LHCN-M2 (cell line): Measurements from ENCODE around the gene DUSP9. TPM values are rescaled to one million over a fixed set of nuclear protein-coding genes. Genes with fewer than 3 reads are reported as not detected.

Experiments
- DNase-seq: peaks from one replicate; pipeline ENCODE4 v3.0.0-alpha.2; 2012; ENCODE audit warnings: low read depth
- total RNA-seq: library from RNA; depleted of rRNA; stranded (reverse); fragments of >200 nt; gene quantifications from 2 replicates; pipeline ENCODE4 v1.2.3, GENCODE V29; 2014

The DUSP9 gene
- total RNA-seq, 1 experiment from 2014 or later: not detected

DNA sequence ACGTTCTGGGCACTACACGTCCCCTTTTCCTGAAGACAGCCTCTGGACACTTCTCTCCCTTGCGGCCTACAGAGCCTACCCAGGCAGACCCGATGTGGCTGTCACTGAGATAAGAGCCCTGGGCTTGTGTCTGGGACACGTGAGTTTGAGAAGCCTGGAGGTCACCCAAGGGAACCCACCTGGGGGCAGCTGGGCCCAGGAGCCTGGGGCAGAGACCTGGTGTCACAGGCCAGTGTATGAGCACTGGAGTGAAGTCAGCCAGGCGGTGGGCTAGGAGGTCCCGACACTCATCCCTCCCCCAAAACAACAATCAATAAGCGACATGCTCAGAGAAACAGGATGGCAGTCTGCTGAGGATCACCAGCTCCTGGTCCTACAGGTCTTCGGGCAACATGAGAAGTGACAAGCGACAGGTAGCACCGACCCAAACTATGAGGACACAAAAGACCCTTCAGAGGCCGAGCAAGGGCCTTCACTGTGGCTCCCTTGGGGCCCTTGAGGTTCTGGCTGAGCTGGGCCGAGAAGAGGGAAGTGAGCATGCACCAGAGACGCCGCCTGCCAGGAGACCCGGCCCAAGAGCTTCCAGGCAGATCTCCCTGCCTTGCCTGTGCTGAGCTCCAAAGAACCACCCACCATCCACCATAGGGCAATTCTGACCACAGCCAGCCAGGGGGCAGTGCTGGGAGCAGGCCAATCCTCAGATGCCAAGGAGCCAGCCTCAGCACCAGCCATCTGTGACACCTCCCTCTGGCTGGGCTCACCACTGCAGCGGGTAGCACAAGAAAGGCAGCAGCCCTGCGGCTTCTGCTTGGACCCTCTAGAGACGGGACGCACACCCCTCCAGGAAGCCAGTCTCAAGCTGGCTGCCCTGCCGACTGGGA is 11.0 kb upstream of the DUSP9 start:
- DNase-seq: peak; percentile 8

DNA sequence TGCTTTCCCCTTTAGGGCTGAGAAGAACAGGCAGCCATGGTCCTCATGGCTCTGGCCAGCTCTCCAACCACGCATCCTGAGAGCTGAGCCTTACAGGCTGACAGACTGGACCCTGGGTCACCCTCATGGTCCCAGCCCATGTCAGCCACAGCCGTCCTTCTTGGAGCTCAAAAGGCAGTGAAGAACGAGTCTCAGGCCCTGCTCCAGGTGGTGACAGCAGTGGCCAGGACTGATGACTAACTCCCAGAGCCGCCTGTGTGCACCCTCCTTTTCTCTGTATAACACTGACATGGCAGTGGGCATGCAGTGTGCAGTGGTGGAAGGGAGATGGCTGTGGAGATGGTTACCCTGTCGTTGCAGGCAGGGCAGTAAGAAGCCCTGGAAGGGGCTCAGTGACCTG is 10.3 kb upstream of the DUSP9 start:
- no peak for DNase-seq

DNA sequence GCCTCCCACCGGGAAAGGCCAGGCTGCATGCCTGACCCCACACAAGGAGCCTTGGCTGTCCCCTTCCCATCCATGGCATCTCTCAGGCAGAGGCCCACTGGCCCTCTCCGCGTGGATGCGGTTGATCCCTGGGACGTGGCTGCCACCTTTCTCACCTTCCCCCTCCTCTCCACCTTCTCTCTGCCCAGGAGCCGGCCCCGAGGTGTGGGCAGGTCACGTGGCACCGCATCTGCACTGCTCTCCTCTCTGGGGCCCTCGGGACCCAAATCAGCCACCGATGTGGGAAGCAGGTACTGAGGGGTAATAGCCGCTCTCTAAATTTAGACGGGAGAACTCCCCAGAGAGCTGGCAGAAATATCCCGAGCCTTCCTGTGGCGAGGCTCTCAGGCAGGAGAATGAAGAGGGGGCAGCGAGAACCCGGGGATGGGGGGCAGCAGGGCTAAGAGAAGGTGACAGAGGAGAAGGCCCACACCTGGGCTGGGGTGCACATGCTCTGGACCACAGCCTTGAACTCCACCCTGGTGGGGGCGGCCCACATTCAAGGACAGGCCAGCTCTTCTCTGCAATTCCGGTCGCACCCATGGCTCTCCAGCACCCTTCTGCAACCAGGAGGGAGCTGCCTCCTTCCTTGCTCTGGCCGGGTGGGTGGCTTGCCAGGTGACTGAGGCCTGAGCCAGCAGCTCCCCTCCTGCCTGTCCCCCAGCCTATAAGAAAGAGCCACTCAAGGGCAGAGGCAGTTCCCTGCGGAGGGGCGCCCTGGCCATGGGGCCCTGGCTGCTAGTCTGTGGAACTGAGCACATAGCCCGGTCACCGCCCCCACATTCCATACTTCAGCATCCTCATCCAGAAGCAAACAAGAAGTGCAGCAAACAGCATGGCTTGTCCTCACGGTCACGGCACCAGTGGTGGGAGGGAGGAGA is 9.6 kb upstream of the DUSP9 start:
- DNase-seq: no peak

DNA sequence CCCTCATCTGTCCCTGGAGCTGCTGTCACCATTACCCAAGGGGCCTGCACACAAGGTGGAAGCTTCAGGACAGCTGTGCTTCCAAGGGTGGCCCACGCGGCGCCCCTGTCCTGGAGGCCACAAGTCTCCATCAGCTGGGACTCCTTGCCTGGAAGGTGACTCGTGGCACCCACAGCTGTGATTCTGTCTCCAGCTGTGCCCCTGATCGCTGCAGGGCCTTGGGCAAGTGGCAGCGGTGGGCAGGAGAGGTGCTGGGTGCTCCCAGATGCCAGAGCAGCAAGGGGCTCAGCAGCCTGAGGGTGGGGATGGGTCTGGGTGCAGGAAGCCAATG is 9.0 kb upstream of the DUSP9 start:
- no peak for DNase-seq

DNA sequence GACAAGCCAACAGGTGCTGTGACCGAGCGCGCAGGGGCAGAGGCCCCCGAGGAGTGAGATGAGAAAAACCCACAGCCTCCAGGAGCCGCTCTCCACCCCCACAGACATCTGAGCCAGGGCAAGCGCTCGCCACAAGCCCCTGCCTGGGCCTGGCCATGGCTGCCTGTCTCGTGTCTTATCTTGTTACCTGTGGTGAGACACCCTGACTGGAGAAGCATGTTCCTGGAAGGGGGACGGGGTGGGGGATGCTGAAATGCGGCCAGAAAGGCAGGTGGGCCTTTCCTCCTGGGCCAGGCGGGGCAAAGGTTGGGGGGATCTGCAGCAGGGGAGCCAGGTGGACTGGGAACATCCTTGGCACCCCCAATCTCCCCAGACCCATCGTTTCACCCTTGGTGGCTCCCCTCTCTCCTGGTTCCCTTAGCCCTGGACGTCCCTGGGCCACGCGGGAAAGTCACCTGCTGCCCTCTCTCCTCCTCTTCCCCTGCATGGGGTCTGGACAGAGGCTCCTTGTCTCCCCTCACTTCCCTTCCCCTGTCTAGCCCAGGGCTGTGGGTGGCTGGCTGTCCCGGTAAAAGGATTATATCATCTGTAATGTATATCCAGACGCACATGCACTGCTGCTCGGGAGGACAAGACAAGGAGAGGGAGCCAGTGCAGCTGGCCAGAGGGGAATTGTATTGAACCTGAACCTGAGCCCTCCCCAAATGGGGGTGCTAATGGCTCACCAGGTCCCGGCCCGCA is 8.4 kb upstream of the DUSP9 start:
- no peak for DNase-seq

DNA sequence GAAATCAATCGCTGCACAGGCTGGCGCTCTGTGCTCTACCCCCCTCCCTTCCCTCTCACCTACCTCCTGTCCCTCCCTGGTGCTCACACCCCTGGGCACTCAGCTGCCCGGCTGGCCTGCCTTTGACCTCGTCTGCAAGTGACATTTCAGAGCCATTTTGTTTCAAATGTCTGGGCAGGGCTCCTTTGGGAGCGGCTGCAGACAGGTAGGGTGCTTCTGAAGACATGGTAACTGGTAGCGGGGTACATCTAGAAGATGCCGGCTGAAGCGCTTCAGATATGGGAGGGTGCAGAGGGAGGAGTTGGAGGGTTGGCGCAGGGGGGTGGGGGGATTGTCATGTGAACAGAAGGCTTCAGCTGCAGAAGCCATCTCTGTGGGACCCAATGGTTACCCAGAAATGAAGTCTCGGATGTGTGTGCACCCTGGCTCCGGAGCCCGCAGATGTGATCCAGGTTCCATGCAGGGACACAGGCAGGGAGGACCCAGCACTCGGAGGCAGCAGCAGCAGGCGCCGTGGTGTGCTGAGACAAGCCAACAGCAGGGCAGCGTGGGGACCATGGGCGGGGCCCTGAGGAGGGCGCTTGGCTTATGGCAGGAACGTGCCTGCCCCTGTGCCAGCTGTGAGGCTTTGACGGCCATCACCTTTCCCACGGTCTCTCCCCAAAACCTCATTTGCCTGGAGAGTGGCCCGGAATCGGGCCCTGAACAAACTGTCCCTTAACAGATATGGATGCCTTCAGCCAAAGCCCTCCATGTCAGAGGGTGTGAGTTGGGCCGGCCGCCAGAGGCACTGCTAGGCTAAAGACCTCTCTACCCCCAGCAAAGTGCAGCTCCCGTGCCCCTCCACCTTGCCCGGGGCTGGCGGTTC is 7.6 kb upstream of the DUSP9 start:
- no peak for DNase-seq

DNA sequence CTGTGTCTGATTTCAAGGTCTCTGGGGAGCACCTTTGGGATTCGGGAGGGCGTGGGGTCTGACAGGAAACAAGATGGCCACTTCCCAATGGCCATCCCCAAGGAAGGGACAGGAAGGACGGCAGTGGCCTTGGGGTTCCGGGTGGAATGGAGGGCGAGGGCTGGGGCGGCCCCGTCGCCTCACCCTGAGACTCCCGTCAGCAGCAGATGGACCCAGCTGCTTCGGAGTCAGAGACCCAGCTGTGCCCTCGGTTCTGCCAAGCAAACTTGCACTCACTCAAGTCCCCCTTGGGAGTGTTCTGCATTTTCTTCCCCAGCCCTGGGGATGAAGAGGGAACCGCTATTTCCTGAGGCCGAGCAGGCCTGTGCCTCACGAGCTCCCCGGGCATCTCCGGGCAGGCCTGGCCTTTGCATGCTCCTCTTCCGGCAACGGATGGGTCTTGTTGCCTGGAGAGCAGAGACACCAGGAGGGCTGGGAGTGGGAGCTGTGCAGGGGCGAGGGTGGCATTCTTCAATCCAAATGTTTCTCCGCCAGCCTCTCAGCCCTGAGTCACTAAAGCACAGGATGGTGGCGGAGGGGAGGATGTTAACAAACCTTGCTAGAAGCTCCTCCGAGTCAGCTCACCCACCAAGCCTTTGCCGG is 6.8 kb upstream of the DUSP9 start:
- no peak for DNase-seq

DNA sequence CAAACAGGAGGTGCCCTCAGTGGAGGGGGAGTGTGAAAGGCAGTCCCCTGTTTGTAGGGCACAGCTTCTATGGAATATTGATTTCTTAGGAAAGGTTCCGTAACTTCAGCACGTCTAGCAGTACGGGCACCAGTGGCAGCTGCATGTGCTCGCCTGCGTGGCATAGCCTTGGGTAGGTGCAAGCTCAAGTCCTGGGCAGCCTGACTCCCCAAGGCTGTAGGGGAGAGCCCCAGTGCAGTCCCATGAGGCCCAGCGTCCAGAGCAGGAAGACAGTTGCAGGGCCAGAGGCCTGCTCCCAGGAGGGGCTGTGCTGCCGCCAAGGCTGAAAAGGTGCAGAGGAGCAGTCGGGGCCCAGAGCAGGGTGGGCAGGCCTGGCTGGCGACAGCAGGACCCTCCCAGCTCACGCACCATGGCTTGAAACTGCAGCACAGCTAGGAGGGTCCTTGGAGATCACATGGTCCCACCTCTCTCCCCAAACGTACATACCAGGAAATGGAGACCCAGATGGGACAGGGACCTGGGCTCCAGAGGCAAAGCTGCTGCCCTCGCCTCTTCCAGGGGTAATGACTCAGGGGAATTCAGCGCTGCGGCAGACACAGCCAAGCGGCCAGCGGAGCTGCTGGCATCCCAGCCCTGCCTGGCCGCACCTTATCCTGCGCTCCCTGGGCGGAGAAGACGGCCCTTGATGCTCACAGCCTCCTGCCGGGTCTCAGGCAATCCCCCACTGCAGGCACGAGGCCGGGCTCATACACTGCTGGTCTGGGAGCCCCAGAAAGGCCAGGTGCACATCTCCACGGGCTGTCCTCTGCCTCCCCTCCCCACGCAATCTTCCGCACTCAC is 6.0 kb upstream of the DUSP9 start:
- no peak for DNase-seq

DNA sequence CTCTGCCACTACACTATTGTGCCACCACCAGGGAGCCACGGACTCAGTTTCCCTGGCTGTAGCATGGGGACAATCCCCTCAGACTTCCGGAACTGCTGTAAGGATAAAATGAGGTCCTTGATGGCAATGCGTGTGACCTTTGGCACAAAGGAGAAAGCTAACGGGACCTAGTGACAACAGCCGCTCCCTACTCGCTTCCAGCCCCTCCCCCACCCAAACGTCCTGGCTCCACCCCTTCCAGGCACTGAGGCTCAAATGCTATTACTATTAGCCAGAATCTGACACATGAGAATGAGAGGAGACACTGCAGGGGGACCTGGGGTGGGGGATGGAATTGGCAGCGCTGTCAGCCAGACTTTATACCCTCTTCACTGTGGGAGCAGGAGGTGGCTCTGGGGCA is 5.4 kb upstream of the DUSP9 start:
- DNase-seq: no peak

DNA sequence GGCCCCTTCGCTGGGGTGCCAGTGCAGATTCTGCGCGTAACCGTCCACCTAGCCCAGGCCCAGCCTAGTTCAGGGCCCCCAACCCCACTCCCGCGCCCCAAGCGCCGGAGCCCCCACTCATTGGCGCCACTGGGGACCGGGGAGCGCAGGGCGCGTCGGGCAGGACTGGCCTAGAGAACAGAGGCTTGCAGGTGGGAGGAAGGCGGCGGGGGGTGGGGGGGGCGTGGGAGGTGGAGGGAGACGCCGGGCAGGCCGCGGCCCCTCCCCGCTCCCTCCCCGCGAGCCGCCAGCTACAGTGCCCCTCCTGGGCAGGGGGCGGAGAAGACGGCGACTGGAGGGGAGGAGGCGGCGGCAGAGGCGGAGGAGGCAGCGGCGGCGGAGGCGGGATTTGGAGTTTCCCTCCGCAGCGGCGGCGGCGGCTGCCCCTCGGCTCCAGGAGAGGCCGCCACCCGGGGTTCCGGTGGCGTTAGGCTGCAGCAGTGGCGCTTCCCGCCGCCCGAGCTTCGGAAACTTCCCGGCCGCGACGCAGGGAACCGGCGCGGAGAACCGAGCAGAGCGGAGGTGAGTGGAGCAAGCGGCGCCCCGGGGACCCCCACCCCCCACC is 4.8 kb upstream of the DUSP9 start:
- DNase-seq: no peak

DNA sequence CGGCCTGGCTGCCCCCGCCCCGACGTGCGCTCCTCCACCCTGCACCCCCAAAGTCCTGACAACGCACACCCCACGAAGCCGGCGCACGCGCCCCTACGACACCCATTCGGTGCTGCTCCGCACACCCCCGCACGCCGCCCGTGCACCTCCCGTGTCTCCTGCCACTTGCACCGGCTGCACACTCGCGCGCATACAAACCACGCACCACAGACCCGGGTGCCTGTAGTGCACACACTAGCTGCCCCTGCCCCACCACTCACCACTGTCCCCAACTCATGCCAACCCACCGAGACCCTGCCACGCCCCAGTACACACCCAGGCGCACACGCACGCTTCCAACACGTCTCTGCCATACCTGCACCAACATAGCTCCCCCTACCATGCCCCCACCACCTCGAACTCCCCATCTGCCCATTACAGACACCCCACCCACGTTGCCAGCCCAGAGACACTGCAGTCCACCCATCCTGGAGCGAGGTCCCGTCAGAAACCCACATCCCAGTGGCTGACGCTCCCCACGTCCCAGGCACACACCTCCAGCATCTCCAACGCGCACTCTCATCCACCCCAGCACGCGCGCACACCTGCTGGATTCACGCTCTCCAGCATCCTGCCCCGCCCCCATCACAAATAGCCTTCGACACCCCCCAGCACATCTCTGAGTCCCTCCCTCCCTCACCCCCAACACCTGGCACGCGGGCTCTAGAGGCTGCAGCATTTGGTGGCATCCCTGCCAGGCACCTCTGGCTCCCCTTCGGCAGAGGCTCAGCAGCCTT is 4.2 kb upstream of the DUSP9 start:
- DNase-seq: no peak

DNA sequence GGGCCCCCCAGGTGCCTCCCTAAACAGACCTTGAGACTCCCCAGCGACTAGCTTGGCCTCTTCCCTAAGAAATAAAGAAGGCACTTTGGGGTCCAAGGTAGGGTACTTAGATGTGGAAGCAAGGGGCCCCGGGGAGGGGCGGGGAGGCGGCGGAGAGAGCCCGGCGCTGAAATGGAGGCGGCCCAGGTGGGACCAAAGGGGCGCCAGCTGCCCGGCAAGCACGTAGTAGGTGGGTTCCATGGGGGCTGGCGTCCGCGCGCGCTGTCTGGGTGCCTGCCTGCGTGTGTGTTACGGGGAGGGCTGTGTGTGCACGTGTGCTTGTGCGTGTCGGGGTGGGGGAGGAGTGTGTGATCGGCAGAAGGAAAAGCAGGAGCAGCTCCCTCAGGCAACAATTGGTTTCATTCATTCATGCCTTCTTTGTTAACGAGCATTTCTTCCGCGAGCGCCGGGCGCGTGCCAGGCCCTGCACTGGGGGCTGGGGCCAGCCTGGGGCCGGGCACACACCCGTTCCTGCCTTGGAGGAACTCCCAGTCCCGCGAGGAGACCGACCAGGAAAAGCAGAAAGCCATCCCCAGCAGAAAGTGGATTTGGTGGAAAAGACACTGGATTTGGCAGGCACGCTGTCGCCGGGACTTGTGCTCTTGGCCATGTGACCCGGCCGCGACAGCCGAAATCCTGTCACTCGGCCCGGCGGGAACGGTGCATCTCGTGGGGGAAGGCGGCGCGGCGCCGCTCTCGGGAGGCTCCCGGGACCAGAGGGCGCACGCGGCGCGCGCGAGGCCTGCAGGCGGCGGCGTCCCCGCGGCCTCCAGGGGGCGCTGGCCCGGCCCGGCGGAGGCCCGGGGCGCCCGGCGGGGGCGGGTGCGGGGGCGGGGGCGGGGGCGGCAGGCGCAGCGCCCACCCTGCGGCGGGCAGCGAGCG is 3.3 kb upstream of the DUSP9 start:
- DNase-seq: no peak

DNA sequence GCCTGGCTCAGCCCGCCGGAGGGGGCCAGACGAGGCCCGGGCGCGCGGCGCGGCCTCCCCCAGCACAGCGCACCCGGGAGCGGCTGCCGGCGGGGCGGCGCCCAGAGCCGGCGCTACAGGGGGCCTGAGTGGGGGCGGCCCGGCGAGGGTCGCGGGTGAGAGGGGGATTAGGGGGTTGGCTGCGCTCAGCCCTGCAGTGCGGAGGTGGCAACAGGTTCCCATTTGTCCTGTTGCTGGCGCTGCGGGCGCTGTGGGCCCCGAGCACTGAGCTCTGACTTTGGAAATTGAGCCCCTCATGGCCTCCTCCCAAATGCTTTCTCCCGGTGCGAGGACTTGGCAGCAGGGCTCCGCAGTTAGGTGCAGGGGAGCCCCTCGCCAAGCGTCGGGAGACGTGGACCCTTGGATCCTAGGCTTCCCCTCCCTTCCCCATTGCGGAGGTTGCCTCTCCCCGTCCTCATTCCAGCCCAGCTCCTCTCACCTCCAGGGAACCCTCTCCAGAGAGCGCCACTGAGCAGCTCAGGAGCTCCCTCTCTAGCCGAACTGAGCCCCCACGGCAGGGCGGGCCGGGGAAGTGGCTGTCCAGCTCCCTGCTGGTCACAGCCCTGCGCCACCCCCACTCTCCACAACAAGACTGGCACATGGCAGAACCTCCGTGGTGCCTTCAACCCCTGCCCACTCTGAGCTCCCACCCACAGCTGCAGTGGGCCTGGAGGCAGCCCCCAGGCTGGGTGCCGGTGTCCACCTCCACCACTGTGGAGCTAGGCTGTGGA is 2.5 kb upstream of the DUSP9 start:
- no peak for DNase-seq

DNA sequence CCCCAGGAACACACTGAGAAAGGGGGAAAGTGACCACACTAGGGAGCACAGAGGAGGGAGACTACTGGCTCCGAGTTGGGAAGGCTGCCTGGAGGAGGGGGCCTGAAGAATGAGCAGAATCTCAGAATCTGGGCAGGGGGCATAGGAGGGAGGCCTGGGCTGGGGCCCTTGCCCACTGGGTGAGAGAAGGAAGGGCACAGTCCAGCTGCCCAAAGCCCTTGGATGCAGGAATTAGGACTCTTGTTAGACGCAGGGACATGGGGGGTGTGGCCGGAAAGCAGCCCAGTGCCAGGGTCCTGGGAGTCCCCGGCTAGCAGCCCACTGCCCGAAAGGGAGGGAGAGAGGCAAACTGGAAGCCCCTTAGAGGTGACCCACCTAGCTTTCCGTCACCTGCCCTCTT is 1.9 kb upstream of the DUSP9 start:
- no peak for DNase-seq

DNA sequence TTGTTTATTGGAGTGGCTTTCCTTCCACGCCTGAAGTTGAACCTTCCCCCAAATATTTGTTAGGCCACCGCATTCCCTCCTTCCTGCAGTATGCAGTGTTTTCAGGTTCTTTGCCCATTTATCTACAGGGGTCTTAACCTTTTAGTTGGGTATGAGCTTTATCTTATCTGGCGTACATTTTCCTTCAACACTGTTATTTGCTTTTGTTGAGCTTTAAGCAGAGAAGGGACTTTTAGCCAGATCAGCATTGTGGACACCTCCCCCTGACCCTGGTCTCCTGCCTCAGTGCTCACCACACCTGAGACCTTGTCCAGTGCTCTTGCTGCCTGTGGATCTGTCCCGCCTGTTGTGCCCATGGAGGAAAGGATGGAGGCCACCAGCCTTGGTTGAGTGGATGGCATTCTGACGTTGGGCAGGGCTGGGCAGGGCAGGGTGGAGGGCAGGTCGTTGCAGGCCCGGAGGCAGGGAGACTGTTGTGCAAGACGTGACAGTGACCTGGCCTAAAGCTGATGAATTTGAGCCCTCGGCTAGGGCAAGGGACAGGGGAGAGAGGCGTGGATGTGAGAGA is 998 bp upstream of the DUSP9 start:
- DNase-seq: no peak
